GM18508 (cell line): Measurements from ENCODE around the gene PMM1.
"Not testable (repeated sequence)": the region's sequence is repeated elsewhere in the genome, so short reads cannot be mapped to it uniquely, and the experiment has no call there.

ENCODE experiments used
- ATAC-seq: cut with Tn5 transposase; IDR thresholded peaks from one replicate; pipeline ENCODE4 v1.9.1; 2021; ENCODE audit warnings: moderate number of reproducible peaks; ENCODE audit not compliant: insufficient read depth, unreplicated experiment

The PMM1 gene

DNA sequence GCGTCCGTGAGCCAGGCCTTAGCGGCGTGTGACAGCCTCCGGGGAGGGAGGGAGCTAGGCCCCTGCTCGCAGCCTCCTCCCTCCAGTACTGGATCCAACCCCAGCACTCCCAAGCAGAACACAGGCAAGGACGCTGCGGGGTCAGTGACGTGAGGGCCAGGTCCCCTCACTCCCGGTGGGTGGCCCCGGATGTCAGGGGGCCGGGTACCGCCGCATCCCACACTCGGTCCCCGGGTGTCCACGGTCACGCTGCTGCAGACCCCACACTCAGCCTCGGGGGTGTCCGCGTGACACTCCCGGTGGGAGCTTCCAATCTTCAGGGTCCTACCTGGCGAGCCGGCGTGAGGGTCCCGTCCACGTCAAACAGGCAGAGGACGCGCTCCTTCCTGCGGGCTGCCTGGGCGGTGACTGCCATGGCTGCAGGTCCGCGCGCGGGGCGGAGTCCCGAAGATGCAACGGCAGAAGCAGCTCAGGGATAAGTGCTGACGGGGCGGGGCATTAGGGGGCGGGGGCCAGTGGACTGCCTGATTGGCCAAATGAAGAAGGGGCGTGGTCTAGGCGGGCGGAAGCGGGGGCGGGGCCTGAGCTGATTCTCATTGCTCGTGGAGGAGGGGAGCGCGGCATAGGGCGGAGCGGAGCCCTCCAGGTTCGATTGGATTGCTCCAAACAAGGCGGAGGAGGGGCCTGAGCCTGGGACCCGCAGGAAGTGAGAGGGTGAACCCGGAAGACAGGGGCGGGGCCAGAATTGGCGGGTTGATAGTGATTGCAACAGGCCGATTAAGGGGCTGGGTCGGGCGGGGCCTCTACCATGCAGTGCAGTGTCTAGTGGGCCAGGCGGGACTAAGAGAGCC is at the start of gene PMM1:
Gene PMM1 (minus strand): TSS at position 450 of the 851 bp plus-strand sequence. CDS start 35 bp downstream, at position 415.
- ATAC-seq: peak; percentile 71

- ATAC-seq: no peak
These were observed 49.1 kb upstream of the PMM1 start for GRCh38 chr22:41638748-41639147.

DNA sequence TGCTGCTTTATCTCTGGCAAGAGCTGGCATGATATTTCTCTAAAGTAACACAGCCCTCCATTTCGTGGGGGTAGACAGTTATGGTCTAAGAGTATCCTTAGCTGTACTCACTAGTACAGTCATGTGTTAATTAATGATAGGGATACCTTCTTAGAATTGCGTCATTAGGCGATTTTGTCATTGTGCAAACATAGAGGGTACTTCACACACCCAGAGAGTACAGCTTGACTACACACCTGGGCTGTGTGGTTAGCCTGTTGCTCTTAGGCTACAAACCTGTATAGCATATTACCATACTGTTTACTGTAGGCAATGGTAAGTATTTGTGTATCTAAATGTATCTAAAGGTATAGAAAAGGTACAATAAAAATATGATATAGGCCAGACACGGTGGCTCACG is 48.5 kb upstream of the PMM1 start:
- no peak for ATAC-seq

- ATAC-seq: not testable (repeated sequence)
These were observed 48.0 kb upstream of the PMM1 start for GRCh38 chr22:41637623-41638022.

DNA sequence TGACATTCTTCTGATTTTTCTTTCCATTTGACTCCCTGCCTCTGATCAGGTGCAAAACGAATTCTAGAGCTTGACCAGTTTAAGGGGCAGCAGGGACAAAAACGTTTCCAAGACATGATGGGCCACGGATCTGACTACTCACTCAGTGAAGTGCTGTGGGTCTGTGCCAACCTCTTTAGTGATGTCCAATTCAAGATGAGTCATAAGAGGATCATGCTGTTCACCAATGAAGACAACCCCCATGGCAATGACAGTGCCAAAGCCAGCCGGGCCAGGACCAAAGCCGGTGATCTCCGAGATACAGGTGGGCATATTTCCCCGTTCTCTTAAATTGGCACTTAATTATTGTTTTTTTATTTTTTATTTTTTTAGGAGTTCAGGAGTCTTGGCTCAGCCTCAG is 46.8 kb upstream of the PMM1 start:
- ATAC-seq: no peak

DNA sequence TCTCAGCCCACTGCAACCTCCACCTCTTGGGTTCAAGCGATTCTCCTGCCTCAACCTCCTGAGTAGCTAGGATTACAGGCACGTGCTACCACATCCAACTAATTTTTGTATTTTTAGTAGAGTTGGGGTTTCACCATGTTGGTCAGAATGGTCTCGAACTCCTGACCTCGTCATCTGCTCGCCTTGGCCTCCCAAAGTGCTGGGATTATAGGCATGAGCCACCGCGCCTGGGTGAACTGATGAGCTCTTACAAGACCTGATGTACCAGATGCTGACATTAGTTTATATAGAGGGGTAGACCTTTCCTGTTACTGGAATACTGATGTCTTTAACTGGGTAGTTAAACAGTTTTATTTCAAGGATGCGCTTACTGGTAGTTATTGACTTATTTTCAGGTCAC is 45.0 kb upstream of the PMM1 start:
- not testable (repeated sequence) for ATAC-seq

GRCh38 chr22:41631615-41632014 is 42.0 kb upstream of the PMM1 start:
- ATAC-seq: not testable (repeated sequence)

- ATAC-seq: not testable (repeated sequence)
These were observed 41.5 kb upstream of the PMM1 start for GRCh38 chr22:41631115-41631514.

- ATAC-seq: no peak
These were observed 35.9 kb upstream of the PMM1 start for GRCh38 chr22:41625577-41625976.

DNA sequence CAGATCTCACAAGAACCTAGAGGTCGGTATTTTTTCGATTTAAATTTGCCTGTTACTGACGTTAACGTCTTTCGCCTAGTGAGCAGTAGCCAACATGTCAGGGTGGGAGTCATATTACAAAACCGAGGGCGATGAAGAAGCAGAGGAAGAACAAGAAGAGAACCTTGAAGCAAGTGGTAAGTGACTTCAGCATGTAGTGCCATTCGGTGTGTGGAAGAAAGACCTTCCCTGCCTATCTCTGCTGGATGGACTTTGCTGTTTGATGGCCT is 32.2 kb upstream of the PMM1 start:
- ATAC-seq: no peak

DNA sequence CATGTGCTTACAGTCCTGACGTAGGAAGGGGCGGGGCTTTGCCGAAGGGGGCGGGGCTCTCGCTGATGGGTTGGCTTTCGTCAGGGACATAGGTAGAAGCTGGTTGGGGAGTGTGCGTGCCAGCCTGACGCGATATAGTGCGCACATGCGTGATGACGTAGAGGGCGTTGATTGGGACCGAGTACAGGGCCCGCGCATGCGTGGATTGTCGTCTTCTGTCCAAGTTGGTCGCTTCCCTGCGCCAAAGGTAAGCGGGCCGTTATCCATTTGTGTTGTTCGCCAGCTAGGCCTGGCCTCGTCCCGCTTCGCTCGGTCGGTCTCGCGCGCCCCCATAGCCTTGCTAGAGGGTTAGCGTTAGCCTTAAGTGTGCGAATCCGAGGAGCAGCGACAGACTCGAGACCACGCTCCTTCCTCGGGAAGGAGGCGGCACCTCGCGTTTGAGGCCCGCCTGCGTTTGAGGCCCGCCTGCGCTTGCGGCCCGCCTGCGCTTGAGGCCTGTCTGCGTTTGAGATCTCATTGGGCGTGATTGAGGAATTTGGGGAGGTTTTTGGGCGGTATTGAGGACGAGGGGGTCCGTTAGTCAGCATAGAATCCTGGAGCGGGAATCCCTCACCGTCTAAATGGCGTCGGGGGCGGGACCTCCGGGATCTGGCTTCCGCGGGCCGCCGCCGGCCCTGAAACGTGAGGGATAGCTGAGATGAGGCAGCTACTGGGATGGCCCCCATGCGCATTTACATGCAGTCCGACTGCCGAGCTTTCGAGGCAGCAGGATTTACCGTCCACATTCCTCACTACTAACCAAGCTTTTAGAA is 31.7 kb upstream of the PMM1 start, which contains the start of gene XRCC6:
Gene XRCC6 (plus strand): TSS at position 197 of the 812 bp plus-strand sequence. CDS start 710 bp downstream, outside the sequence.
- peak; percentile 48 for ATAC-seq

DNA sequence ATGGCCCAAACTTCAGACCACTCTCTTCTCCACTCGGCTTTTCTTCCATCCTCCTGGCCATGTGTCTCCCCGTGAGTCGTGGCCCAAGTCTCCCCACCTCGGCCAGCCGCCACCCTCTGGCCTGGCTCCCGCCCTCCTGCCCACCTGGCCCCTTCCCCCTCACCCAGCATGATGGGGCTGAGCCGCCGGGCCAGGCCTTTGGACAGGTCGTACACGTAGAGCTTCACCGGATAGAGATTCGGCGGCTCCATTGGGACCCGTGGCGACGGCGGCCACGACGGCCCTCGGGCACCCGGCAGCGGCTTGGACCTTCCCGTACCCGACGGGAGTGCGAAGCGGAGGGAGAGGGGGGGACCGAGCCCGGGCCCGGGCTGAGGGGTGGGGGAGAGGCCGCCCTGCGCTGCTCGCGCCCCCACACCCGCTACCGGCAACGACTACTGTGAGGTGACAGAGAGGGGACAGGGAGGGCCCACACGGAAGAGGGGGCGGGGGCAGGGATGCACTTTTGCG is 31.0 kb upstream of the PMM1 start, which contains the start of gene DESI1:
Gene DESI1 (minus strand): TSS at position 455 of the 510 bp plus-strand sequence. CDS start 204 bp downstream, at position 251.
- peak; percentile 10 for ATAC-seq

DNA sequence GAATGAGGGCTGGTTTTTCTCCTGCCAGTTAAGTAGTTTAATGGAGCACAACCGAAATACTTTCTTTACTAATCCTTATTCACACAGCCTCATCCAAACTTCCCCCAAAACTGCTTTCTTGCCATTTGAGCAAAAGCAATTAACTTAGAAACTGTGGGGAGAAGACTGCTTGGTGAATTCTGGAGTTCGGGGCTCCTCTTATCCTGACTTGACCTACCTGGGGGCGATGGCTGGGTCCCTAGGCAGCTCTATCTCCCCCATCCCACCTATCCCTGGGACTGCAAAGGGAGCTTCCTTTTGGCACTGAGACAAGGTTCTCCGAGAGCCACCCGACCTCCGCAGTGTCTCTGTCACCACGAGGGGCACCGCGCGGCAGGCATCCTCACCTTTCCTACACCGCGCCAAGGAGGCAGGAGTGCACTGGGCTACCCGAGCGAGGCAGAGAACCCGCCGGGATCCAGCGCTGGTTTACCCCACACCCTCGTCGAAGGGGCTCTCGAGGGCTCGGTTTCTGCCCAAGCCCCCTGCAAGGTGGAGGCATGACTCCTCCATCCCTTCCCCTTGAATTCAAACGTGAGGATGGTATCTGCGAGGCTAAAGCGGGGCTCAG is 30.4 kb upstream of the PMM1 start:
- no peak for ATAC-seq

GRCh38 chr22:41613456-41613855 is 23.8 kb upstream of the PMM1 start:
- ATAC-seq: no peak

DNA sequence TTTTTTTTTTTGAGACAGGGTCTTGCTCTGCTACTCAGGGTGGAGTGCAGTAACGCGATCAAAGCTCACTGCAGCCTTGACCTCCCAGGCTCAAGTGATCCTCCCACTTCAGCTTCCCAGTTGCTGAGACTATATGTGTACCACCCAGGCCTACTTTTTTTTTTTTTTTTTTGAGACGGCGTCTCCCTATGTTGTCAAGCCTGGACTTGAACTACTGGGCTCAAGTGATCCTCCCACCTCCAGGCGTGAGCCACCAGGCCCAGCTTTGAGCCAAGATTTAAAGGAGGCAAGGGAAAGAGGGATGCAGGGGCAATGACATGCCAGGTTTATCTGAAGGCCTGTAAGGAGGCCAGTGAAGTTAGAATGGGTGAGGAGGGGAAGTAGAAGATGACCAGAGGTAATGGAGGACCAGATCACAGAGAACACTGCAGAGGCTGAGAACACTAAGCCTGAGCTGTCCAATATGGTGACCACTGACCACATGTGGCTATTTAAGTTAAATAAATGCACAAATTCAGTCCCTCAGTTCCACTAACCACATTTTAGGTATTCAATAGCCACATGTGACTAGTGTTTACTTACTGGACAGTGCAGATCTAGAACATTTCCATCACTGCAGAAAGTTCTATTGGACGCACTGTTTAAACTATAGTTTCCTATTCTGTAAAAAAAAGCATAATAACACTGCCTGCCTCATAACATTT is 23.1 kb upstream of the PMM1 start:
- no peak for ATAC-seq

DNA sequence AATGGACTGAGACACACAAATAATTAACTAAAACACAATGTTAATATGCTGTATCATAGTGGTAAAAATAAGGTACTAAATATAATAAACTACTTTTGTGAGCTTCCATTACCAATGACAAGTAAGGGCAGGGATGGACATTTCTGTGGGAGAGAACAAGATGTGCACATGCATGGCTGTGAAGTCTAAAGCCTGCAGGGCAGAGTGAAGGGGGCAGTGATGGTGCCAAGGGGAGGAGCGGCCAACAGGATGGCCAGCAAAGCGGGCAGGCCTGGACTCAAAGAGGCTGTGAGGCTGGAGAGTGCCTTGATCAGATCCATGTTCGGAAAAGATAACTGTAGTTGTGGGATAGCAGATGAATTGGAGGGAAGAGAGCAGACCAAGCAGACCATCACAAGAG is 18.7 kb upstream of the PMM1 start:
- no peak for ATAC-seq

GRCh38 chr22:41603873-41604332 is 14.3 kb upstream of the PMM1 start:
- peak; percentile 49 for ATAC-seq

- no peak for ATAC-seq
These were observed 11.3 kb upstream of the PMM1 start for GRCh38 chr22:41600976-41601375.

DNA sequence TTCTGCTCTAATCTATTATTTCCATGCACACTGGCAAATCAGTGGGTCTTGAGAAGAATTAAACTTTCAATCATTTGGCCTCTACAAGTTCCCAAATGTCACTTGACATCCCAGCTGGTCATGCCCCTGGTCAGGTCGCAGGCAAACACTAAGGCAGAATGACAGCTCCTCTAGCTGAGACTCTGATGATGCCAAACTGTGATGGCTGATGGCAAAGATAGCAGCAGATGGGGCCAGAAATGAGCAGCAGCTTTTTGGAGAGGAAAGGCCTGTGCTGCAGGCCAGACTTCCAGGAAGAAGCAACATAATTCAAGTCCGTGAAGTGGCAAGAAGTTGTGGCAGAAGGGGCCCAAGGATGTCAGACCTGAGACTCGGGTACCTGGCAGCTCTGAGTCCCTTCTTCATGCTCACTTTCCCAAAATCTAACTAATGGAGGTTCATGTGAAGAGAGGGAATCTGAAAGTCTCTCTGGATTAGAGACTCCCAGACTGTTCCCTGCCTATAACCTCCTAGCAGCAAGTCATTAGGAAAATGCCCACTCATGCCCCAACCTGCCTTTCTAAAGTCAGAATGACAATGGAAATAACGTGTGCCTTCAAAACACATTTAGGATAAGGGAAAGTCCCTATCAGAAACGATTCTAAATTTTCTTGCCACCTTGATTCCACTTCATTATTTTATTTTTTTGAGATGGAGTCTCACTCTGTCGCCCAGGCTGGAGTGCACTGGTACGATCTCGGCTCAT is 9.4 kb upstream of the PMM1 start:
- no peak for ATAC-seq
